HEK293 (cell line): ENCODE results near the gene CD109.

Experiments
- BCL11B ChIP-seq: fragments of 450-650 bp; formaldehyde crosslinking; IDR thresholded peaks from 2 replicates; pipeline ENCODE4 v1.5.1; 2016; ENCODE audit warnings: low read depth, missing biosample characterization, missing genetic modification characterization
- GLI4 ChIP-seq: fragments of 450-650 bp; formaldehyde crosslinking; IDR thresholded peaks from 2 replicates; pipeline ENCODE4 v1.5.1; 2016; ENCODE audit warnings: missing biosample characterization, missing genetic modification characterization
- GLIS2 ChIP-seq: fragments of 450-650 bp; formaldehyde crosslinking; IDR thresholded peaks from 2 replicates; pipeline ENCODE4 v1.5.1; 2016; ENCODE audit warnings: missing biosample characterization, missing genetic modification characterization
- HIC1 ChIP-seq: fragments of 450-650 bp; formaldehyde crosslinking; IDR thresholded peaks from 2 replicates; pipeline ENCODE4 v1.5.1; 2016; ENCODE audit warnings: missing biosample characterization, missing genetic modification characterization
- HOXA7 ChIP-seq: sonication (generic); formaldehyde crosslinking; IDR thresholded peaks from 2 replicates; pipeline ENCODE4 v1.8.1; 2022; ENCODE audit warnings: missing genetic modification reagents, borderline replicate concordance
- MEIS1 ChIP-seq: sonication (generic); formaldehyde crosslinking; IDR thresholded peaks from 2 replicates; pipeline ENCODE4 v1.8.1; 2022; ENCODE audit warnings: missing genetic modification reagents, mild to moderate bottlenecking, borderline replicate concordance
- REPIN1 ChIP-seq: fragments of 450-650 bp; formaldehyde crosslinking; IDR thresholded peaks from 2 replicates; pipeline ENCODE4 v1.5.1; 2017; ENCODE audit warnings: missing biosample characterization, missing genetic modification characterization, low read depth
- REST ChIP-seq: fragments of 450-650 bp; formaldehyde crosslinking; IDR thresholded peaks from 2 replicates; pipeline ENCODE4 v1.5.1; 2016; ENCODE audit warnings: missing biosample characterization, missing genetic modification characterization
- TRIM28 ChIP-seq: IDR thresholded peaks from 2 replicates; pipeline ENCODE4 v1.6.1; 2011; ENCODE audit warnings: low read length, control low read depth, borderline replicate concordance
- TSHZ1 ChIP-seq: fragments of 450-650 bp; formaldehyde crosslinking; IDR thresholded peaks from 2 replicates; pipeline ENCODE4 v1.5.1; 2016; ENCODE audit warnings: missing biosample characterization, missing genetic modification characterization, borderline replicate concordance
- ZBTB17 ChIP-seq: fragments of 450-650 bp; formaldehyde crosslinking; IDR thresholded peaks from 2 replicates; pipeline ENCODE4 v1.5.1; 2016; ENCODE audit warnings: missing biosample characterization, missing genetic modification characterization
- ZBTB48 ChIP-seq: fragments of 450-650 bp; formaldehyde crosslinking; IDR thresholded peaks from 2 replicates; pipeline ENCODE4 v1.5.1; 2016; ENCODE audit warnings: missing biosample characterization, missing genetic modification characterization
- ZBTB49 ChIP-seq: fragments of 450-650 bp; formaldehyde crosslinking; IDR thresholded peaks from 2 replicates; pipeline ENCODE4 v1.5.1; 2016; ENCODE audit warnings: missing biosample characterization, missing genetic modification characterization, low read depth
- ZBTB7A ChIP-seq: fragments of 450-650 bp; formaldehyde crosslinking; IDR thresholded peaks from 2 replicates; pipeline ENCODE4 v1.5.1; 2016; ENCODE audit warnings: low read depth, missing biosample characterization, missing genetic modification characterization
- ZNF112 ChIP-seq: fragments of 450-650 bp; formaldehyde crosslinking; IDR thresholded peaks from 2 replicates; pipeline ENCODE4 v1.5.0; 2017; ENCODE audit warnings: missing biosample characterization, missing genetic modification characterization
- ZNF146 ChIP-seq: fragments of 450-650 bp; formaldehyde crosslinking; IDR thresholded peaks from 2 replicates; pipeline ENCODE4 v1.5.1; 2016; ENCODE audit warnings: missing biosample characterization, missing genetic modification characterization
- ZNF16 ChIP-seq: fragments of 450-650 bp; formaldehyde crosslinking; IDR thresholded peaks from 2 replicates; pipeline ENCODE4 v1.5.1; 2016; ENCODE audit warnings: low read depth, missing biosample characterization, missing genetic modification characterization
- ZNF174 ChIP-seq: fragments of 450-650 bp; formaldehyde crosslinking; IDR thresholded peaks from 2 replicates; pipeline ENCODE4 v1.5.0; 2017; ENCODE audit warnings: missing biosample characterization, mild to moderate bottlenecking, missing genetic modification characterization
- ZNF23 ChIP-seq: fragments of 450-650 bp; formaldehyde crosslinking; IDR thresholded peaks from 2 replicates; pipeline ENCODE4 v1.5.1; 2016; ENCODE audit warnings: missing biosample characterization, missing genetic modification characterization, borderline replicate concordance
- ZNF24 ChIP-seq: fragments of 450-650 bp; formaldehyde crosslinking; IDR thresholded peaks from 2 replicates; pipeline ENCODE4 v1.5.1; 2016; ENCODE audit warnings: missing biosample characterization, missing genetic modification characterization
- ZNF426 ChIP-seq: fragments of 450-650 bp; formaldehyde crosslinking; IDR thresholded peaks from 2 replicates; pipeline ENCODE4 v1.5.1; 2017; ENCODE audit warnings: missing biosample characterization, missing genetic modification characterization, mild to moderate bottlenecking, inconsistent platforms, moderate library complexity
- ZNF521 ChIP-seq: fragments of 450-650 bp; formaldehyde crosslinking; IDR thresholded peaks from 2 replicates; pipeline ENCODE4 v1.5.1; 2017; ENCODE audit warnings: missing biosample characterization, mild to moderate bottlenecking, missing genetic modification characterization
- ZNF560 ChIP-seq: fragments of 450-650 bp; formaldehyde crosslinking; IDR thresholded peaks from 2 replicates; pipeline ENCODE4 v1.5.1; 2017; ENCODE audit warnings: missing biosample characterization, missing genetic modification characterization, borderline replicate concordance
- ZNF571 ChIP-seq: fragments of 450-650 bp; formaldehyde crosslinking; IDR thresholded peaks from 2 replicates; pipeline ENCODE4 v1.5.0; 2017; ENCODE audit warnings: missing biosample characterization, missing genetic modification characterization
- ZNF629 ChIP-seq: fragments of 450-650 bp; formaldehyde crosslinking; IDR thresholded peaks from 2 replicates; pipeline ENCODE4 v1.5.1; 2017; ENCODE audit warnings: missing biosample characterization, missing genetic modification characterization
- ZNF707 ChIP-seq: fragments of 450-650 bp; formaldehyde crosslinking; IDR thresholded peaks from 2 replicates; pipeline ENCODE4 v1.5.1; 2016; ENCODE audit warnings: missing biosample characterization, missing genetic modification characterization
- ZNF747 ChIP-seq: fragments of 450-650 bp; formaldehyde crosslinking; IDR thresholded peaks from 2 replicates; pipeline ENCODE4 v1.5.1; 2016; ENCODE audit warnings: missing biosample characterization, missing genetic modification characterization
- ZNF76 ChIP-seq: fragments of 450-650 bp; formaldehyde crosslinking; IDR thresholded peaks from 2 replicates; pipeline ENCODE4; 2016; ENCODE audit warnings: low read depth, missing biosample characterization, missing genetic modification characterization, borderline replicate concordance
- ZNF776 ChIP-seq: fragments of 450-650 bp; formaldehyde crosslinking; IDR thresholded peaks from 2 replicates; pipeline ENCODE4 v1.5.0; 2017; ENCODE audit warnings: missing biosample characterization, missing genetic modification characterization, borderline replicate concordance

The CD109 gene

GRCh38 chr6:73653571-73654424 is 42.2 kb upstream of the CD109 start, which contains the start of gene SLC17A5 (continued):
- TF ChIP-seq REST (tag by site-specific recombination) (0 out of 2 replicates have a peak, but pooled peaks have one; percentile 55), ZNF16 (no peak), HOXA7 (CRISPR knock-in tag) (no peak), ZNF571 (no peak), ZNF747 (tag by site-specific recombination) (no peak), MEIS1 (CRISPR knock-in tag) (no peak), ZNF76 (tag by site-specific recombination) (peak; percentile 89), ZNF426 (no peak), ZNF629 (tag by site-specific recombination) (peak; percentile 67), ZNF112 (tag by site-specific recombination) (no peak), ZNF24 (tag by site-specific recombination) (peak; percentile 74), ZNF707 (tag by site-specific recombination) (no peak), GLIS2 (no peak), HIC1 (0 out of 2 replicates have a peak, but pooled peaks have one; percentile 31), ZBTB17 (tag by site-specific recombination) (peak; percentile 91), ZBTB49 (no peak), GLI4 (tag by site-specific recombination) (no peak), BCL11B (no peak), ZNF560 (tag by site-specific recombination) (no peak), ZBTB48 (peak; percentile 91), ZNF521 (tag by site-specific recombination) (no peak), ZNF776 (tag by site-specific recombination) (no peak), ZNF23 (tag by site-specific recombination) (no peak), ZNF146 (tag by site-specific recombination) (no peak), TRIM28 (peak; percentile 73; the same call in 1 of the 2 replicates), ZNF174 (no peak), TSHZ1 (tag by site-specific recombination) (no peak), REPIN1 (tag by site-specific recombination) (peak; percentile 72; the same call in 1 of the 2 replicates), ZBTB7A (no peak)
